Smooth muscle cell (in vitro differentiated cells): ENCODE measurements around the gene SFXN3. TPM values are rescaled to one million over a fixed set of nuclear protein-coding genes. Genes with fewer than 3 reads are reported as not detected.

Experiments
- DNase-seq: peaks from one replicate; lab custom pipeline; 2025; ENCODE audit not compliant: unreplicated experiment; lab: John Stamatoyannopoulos, UW
- H2AFZ ChIP-seq: fragments of 200-600 bp; sonication (generic); 2 replicates; pipeline ENCODE4 v1.6.0; 2016; ENCODE audit warnings: antibody characterized with exemption, low read depth, mild to moderate bottlenecking
- H3F3A ChIP-seq: fragments of 200-600 bp; sonication (generic); 2 replicates; pipeline ENCODE4 v1.6.0; 2017; ENCODE audit warnings: antibody characterized with exemption, low read depth
- H3K27ac ChIP-seq: fragments of 200-600 bp; sonication (generic); 2 replicates; pipeline ENCODE4 v1.5.1; 2016; ENCODE audit warnings: low read depth, mild to moderate bottlenecking
- H3K27me3 ChIP-seq: fragments of 200-600 bp; sonication (generic); 2 replicates; pipeline ENCODE4 v1.6.1; 2016; ENCODE audit warnings: low read depth, mild to moderate bottlenecking
- H3K36me3 ChIP-seq: fragments of 200-600 bp; sonication (generic); 2 replicates; pipeline ENCODE4 v1.5.1; 2016; ENCODE audit warnings: low read depth
- H3K4me1 ChIP-seq: fragments of 200-600 bp; sonication (generic); 2 replicates; pipeline ENCODE4 v1.5.1; 2016; ENCODE audit warnings: low read depth
- H3K4me2 ChIP-seq: fragments of 200-600 bp; sonication (generic); 2 replicates; pipeline ENCODE4 v1.6.0; 2016; ENCODE audit warnings: mild to moderate bottlenecking
- H3K4me3 ChIP-seq: fragments of 200-600 bp; sonication (generic); 2 replicates; pipeline ENCODE4 v1.5.1; 2016; ENCODE audit warnings: mild to moderate bottlenecking
- H3K79me2 ChIP-seq: fragments of 200-600 bp; sonication (generic); 2 replicates; pipeline ENCODE4 v1.6.0; 2016; ENCODE audit warnings: low read depth, mild to moderate bottlenecking
- H3K9ac ChIP-seq: fragments of 200-600 bp; sonication (generic); 2 replicates; pipeline ENCODE4 v1.6.0; 2016; ENCODE audit warnings: low read depth
- H3K9me3 ChIP-seq: fragments of 200-600 bp; sonication (generic); replicated peaks from 2 replicates; pipeline ENCODE4 v1.5.1; 2016; ENCODE audit warnings: low read depth
- H4K20me1 ChIP-seq: fragments of 200-600 bp; sonication (generic); 2 replicates; pipeline ENCODE4 v1.6.0; 2016; ENCODE audit warnings: low read depth
- WGBS: methylation state at CpG from one replicate; pipeline ENCODE4 v1.1.7; 2016; ENCODE audit warnings: low lambda C conversion rate; 5-methylcytosine and 5-hydroxymethylcytosine counted together
- polyA plus RNA-seq: library from polyadenylated mRNA; unstranded; fragments of >200 nt; fragmentation: Nextera tagmentation; extraction: Ambion mirVana; gene quantifications from 2 replicates; pipeline ENCODE4 v1.2.1, GENCODE V29; 2016
- total RNA-seq: library from RNA; depleted of rRNA; stranded (reverse); fragments of >200 nt; gene quantifications from 2 replicates; pipeline ENCODE4 v1.2.3, GENCODE V29; 2014
- TF ChIP-seq, protein P1 (sequence below): fragments of 200-600 bp; sonication (generic); IDR thresholded peaks from 2 replicates; pipeline ENCODE4 v1.5.1; 2017; ENCODE audit warnings: borderline replicate concordance, mild to moderate bottlenecking, antibody characterized with exemption; ENCODE audit not compliant: insufficient read depth, poor library complexity, severe bottlenecking

SFXN3 gene
- total and polyA plus RNA-seq, 2 experiments from 2014 or later = 79.1 to 92.1 TPM

DNA sequence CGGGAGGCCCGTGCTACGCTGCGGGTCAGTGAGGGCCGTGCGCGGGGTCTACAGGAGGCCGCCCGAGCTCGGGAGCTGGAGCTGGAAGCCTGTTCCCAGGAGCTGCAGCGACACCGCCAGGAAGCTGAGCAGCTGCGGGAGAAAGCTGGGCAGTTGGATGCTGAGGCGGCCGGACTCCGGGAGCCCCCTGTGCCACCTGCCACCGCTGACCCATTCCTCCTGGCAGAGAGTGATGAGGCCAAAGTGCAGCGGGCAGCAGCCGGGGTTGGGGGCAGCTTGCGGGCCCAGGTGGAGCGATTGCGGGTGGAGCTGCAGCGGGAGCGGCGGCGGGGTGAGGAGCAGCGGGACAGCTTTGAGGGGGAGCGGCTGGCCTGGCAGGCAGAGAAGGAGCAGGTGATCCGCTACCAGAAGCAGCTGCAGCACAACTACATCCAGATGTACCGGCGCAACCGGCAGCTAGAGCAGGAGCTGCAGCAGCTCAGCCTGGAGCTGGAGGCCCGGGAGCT, 24.4 kb upstream of the SFXN3 start:
- no peak for DNase-seq
- H3K4me3 ChIP-seq = no peak overlapping the region
- no peaks in the 10 kb centered on the region for H3K27me3 ChIP-seq
- H3K9ac ChIP-seq = no peak overlapping the region
- TF ChIP-seq, protein P1, sequence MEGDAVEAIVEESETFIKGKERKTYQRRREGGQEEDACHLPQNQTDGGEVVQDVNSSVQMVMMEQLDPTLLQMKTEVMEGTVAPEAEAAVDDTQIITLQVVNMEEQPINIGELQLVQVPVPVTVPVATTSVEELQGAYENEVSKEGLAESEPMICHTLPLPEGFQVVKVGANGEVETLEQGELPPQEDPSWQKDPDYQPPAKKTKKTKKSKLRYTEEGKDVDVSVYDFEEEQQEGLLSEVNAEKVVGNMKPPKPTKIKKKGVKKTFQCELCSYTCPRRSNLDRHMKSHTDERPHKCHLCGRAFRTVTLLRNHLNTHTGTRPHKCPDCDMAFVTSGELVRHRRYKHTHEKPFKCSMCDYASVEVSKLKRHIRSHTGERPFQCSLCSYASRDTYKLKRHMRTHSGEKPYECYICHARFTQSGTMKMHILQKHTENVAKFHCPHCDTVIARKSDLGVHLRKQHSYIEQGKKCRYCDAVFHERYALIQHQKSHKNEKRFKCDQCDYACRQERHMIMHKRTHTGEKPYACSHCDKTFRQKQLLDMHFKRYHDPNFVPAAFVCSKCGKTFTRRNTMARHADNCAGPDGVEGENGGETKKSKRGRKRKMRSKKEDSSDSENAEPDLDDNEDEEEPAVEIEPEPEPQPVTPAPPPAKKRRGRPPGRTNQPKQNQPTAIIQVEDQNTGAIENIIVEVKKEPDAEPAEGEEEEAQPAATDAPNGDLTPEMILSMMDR = no peak
- H3K9me3 ChIP-seq = no peaks in the 10 kb centered on the region
- peaks cover 3% of the 10 kb centered on the region for H3K4me1 ChIP-seq
- no peaks in the 10 kb centered on the region for H3K36me3 ChIP-seq
- peaks cover 21% of the 10 kb centered on the region for H3K79me2 ChIP-seq
- H3K27ac ChIP-seq = no peak overlapping the region
- 97% methylated on average over 21 of the region's 33 CpGs for WGBS
- no peaks in the 10 kb centered on the region for H3F3A ChIP-seq
- peaks cover 53% of the 10 kb centered on the region for H4K20me1 ChIP-seq
- no peak overlapping the region for H2AFZ ChIP-seq
- no peak overlapping the region for H3K4me2 ChIP-seq

DNA sequence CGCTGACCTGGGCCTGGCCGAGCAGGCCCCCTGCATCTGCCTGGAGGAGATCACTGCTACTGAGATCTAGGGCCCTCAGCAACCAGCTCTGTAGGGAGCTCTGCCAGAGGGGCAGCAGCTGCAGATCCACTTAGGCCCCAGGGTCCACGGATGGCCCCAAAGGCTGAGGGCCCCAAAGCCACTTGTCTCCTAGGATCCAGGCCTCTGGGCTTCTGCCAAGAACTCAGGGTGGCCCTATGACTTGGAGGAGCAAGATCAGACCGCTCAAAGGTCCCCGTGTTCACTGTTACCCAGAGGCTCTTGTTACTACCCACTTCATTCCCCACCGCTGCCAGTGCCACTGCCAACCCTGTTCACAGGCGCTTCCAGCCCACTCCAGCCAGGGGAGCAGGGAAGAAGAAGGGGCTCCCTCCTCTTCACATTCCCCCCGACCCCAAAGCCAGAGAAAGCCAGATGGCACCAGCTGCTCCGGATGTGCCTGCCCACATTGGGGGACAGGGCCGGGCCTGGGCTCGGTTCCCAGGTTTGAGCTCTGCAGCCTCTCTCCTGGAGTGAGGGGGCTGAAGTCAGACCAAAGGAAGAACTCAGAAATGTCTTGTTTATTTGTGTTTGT, 23.8 kb upstream of the SFXN3 start:
- Histone ChIP-seq H2AFZ (no peak overlapping the region), H3K9ac (no peak overlapping the region), H3K36me3 (no peaks in the 10 kb centered on the region), H3K79me2 (peaks cover 15% of the 10 kb centered on the region), H3K4me1 (no peaks in the 10 kb centered on the region), H3K4me3 (no peak overlapping the region), H3K9me3 (no peaks in the 10 kb centered on the region), H3F3A (no peaks in the 10 kb centered on the region), H4K20me1 (peaks cover 47% of the 10 kb centered on the region), H3K4me2 (no peak overlapping the region), H3K27me3 (no peaks in the 10 kb centered on the region), H3K27ac (no peak overlapping the region)
- DNase-seq = no peak
- WGBS = 94% methylated on average over 11 of the region's 11 CpGs
- TF ChIP-seq, protein P1 = no peak

DNA sequence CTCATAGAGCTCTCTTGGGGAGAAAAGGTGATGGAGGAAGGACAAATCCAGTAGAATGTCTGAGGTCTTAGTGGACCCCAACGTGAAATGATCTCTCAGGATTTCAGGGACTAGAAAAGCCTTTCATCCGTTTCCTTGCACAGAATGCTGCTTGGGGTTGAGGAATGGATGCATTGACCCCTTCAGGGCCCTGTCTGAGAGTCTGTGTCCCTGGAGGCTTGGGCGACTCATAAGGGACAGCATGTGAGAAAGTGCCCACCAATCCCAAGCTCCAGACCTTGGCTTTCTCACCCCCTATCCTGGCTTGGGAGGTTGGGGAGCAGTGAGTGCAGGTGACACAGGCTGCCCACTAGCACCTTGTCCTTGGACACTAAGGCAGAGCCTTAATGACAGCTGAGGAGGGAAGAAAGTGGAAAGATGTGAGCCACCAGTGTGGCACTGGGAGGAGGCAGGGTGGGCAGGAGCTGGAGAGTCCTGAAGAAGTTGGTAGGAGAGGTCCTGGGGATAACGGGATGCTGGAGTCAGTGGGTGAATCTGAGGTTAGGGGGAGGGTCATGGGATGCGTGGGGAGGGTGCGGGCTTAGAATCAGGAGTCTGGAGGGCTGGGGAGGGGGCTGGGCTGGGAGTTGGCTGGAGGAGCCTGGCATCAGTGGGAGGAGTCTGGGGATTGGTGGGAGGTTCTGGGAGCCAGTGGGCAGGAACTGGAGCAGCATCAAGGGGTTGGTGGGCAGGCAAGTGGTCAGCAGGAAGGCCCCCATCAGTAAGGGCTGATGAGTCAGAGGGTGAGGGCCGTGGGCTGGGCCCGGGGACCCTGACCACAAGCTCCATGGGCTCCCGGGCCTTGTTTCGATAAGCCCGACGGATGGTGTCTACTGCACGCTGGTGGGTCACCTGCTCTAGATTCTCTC, 22.9 kb upstream of the SFXN3 start:
- Histone ChIP-seq H3K9ac (no peak overlapping the region), H3K79me2 (peaks cover 6% of the 10 kb centered on the region), H3K4me1 (no peaks in the 10 kb centered on the region), H2AFZ (no peak overlapping the region), H3K4me2 (no peak overlapping the region), H3K4me3 (no peak overlapping the region), H3K27ac (no peak overlapping the region), H4K20me1 (peaks cover 37% of the 10 kb centered on the region), H3F3A (no peaks in the 10 kb centered on the region), H3K9me3 (no peaks in the 10 kb centered on the region), H3K27me3 (no peaks in the 10 kb centered on the region), H3K36me3 (no peaks in the 10 kb centered on the region)
- WGBS = 63% methylated on average over 13 of the region's 13 CpGs
- TF ChIP-seq, protein P1 = no peak
- DNase-seq = no peak
